GM06990 (cell line): ENCODE measurements around the gene PALM.

ENCODE experiments used
- DNase-seq: peaks from one replicate; pipeline ENCODE4 v3.0.0-alpha.2; 2011; ENCODE audit not compliant: insufficient read length; ENCODE audit errors: extremely low read depth
- H3K27me3 ChIP-seq: replicated peaks from 2 replicates; pipeline ENCODE4 v1.6.0; 2011; ENCODE audit warnings: low read length; ENCODE audit not compliant: control insufficient read depth, insufficient read depth
- H3K36me3 ChIP-seq: 2 replicates; pipeline ENCODE4 v1.5.1; 2011; ENCODE audit warnings: low read length; ENCODE audit not compliant: control insufficient read depth, insufficient read depth
- H3K4me3 ChIP-seq: replicated peaks from 2 replicates; pipeline ENCODE4 v1.5.1; 2011; ENCODE audit warnings: low read depth, mild to moderate bottlenecking, control low read depth, low read length
- TF ChIP-seq, protein P1 (sequence below): IDR thresholded peaks from 2 replicates; pipeline ENCODE4 v1.5.1; 2011; ENCODE audit warnings: low read length, control low read depth, mild to moderate bottlenecking, inconsistent platforms; ENCODE audit not compliant: insufficient read depth, poor library complexity, severe bottlenecking

The PALM gene

DNA sequence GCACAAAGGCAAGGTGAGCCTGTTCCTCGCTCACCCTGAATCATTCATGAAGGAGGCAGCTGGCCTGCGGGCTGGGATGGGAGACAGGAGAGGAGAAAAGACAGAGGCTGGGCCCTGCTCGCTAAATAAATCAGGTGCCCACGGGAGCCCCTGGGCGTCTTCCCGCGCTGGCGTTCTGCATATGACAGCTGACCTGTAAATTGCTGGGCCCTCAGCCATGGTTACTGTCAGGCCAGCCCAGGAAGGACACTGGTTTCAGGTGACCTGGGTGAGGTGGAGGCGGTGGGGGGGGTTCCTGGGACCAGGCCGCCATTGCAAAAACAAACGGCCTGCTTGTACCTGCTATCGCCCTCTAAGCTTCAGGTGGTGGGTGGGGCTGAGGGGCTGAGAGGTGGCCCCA lies 85.1 kb downstream of the PALM start:
- Histone ChIP-seq H3K36me3 (peaks cover 2% of the 10 kb centered on the region; the same call in 1 of the 2 replicates), H3K4me3 (no peak overlapping the region), H3K27me3 (no peaks in the 10 kb centered on the region)
- DNase-seq = no peak
- TF ChIP-seq, protein P1, sequence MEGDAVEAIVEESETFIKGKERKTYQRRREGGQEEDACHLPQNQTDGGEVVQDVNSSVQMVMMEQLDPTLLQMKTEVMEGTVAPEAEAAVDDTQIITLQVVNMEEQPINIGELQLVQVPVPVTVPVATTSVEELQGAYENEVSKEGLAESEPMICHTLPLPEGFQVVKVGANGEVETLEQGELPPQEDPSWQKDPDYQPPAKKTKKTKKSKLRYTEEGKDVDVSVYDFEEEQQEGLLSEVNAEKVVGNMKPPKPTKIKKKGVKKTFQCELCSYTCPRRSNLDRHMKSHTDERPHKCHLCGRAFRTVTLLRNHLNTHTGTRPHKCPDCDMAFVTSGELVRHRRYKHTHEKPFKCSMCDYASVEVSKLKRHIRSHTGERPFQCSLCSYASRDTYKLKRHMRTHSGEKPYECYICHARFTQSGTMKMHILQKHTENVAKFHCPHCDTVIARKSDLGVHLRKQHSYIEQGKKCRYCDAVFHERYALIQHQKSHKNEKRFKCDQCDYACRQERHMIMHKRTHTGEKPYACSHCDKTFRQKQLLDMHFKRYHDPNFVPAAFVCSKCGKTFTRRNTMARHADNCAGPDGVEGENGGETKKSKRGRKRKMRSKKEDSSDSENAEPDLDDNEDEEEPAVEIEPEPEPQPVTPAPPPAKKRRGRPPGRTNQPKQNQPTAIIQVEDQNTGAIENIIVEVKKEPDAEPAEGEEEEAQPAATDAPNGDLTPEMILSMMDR = no peak

- no peak overlapping the region for H3K4me3 ChIP-seq
- TF ChIP-seq, protein P1 = no peak
- H3K27me3 ChIP-seq = no peaks in the 10 kb centered on the region
- H3K36me3 ChIP-seq = peaks cover 8% of the 10 kb centered on the region
- DNase-seq = no peak
Observed at GRCh38 chr19:795073-795611, 86.4 kb downstream of the PALM start.

DNA sequence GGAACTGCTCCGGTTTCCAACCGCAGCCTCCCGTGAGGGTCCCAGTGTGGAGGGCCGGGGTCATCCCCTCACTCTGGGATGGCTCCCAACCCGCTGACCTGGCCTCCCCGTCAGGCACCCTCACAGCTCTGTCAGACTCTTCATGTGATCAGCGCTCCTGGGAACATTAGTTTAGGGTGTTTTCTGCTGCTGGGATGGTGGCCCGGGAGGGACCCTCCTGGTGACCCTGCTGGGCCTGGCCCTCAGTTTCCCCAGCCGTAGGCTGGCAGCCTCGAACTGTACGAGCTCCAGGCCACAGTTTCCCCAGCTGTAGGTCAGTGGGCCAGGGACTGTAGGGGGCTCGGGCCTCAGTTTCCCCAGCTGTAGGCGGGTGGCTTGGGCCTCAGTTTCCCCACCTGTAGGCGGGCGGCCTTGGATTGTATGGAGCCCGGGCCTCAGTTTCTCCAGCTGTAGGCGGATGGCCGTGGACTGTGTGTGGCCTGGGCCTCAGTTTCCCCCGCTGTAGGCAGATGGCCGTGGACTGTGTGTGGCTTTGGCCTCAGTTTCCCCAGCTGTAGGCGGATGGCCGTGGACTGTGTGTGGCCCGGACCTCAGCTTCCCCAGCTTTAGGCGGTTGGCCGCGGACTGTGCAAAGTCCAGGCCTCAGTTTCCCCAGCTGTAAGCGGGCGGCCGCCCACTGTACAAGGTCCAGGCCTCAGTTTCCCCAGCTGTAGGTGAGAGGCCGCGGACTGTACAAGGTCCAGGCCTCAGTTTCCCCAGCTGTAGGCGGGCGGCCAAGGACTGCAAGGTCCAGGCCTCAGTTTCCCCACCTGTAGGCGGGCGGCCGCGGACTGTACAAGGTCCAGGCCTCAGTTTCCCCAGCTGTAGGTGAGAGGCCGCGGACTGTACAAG lies 87.2 kb downstream of the PALM start:
- no peak for DNase-seq
- no peaks in the 10 kb centered on the region for H3K27me3 ChIP-seq
- TF ChIP-seq, protein P1 = no peak
- H3K4me3 ChIP-seq = peak overlapping the region; percentile 77
- H3K36me3 ChIP-seq = peaks cover 15% of the 10 kb centered on the region

GRCh38 chr19:796692-797527 lies 88.2 kb downstream of the PALM start, which contains the start of gene PTBP1:
TSS of gene PTBP1 (plus strand) at chr19:797452. CDS start at chr19:797498, 46 bp downstream.
- DNase-seq = peak; percentile 100
- TF ChIP-seq, protein P1 = no peak
- H3K36me3 ChIP-seq = peaks cover 25% of the 10 kb centered on the region
- H3K4me3 ChIP-seq = peak within 1 kb of the TSS; percentile 96
- no peaks in the 10 kb centered on the region for H3K27me3 ChIP-seq
